Ecto neural progenitor cell (in vitro differentiated cells): ENCODE measurements around the gene SLC39A11.
"Not testable (repeated sequence)": the region's sequence is repeated elsewhere in the genome, so short reads cannot be mapped to it uniquely, and the experiment has no call there.

ENCODE experiments used
- DNase-seq: peaks from one replicate; pipeline ENCODE4 v3.0.0-alpha.2; 2018; ENCODE audit warnings: low spot score

SLC39A11 gene

DNA sequence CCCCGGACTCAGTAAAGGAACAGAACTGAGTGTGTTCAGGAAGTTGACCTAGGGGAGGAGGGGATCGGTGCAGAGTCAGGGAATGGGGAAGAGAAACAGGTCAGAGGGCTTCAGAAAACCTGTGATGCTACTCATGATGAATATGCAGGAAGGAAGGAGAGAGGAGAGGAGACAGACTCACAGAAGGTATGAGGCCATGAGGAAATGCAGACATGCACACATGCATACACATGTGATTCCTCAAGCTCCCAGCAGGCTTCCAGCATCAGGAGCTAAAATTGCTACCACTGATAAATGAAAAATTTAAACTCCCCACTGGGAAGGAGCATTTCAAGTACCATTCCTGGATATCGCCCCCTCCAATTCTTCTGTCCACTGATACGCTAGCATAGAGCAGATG is 262.6 kb downstream of the SLC39A11 start:
- no peak for DNase-seq

DNA sequence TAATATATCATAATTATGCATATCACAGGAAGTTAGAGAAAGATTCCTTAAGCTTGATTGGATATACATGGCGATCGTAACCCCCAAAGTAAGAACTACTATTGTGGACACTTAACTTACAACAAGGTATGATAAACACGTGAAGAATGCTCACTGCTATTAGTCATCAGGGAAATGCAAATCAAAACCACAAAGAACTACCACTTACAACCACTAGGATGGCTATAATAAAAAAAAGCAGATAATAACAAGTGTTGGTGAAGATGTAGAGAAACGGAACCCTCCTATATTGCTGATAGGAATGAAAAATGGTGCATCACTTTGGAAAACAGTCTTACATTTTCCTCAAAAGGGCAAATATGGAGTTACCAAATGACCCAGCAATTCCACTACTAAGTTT is 265.9 kb downstream of the SLC39A11 start:
- no peak for DNase-seq

DNA sequence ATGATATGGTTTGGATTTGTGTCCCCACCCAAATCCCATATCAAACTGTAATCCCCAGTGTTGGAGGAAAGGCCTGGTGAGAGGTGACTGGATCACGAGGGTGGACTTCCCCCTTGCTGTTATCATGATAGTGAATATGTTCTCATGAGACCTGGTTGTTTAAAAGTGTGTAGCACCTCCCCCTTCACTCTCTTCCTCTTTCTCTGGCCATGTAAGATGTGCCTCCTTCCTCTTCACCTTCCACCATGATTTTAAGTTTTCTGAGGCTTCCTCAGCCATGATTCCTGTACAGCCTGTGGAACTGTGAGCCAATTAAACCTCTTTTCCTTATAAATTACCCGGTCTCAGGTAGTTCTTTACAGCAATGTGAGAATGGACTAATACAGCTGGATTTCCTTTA is 266.4 kb downstream of the SLC39A11 start:
- not testable (repeated sequence) for DNase-seq

DNA sequence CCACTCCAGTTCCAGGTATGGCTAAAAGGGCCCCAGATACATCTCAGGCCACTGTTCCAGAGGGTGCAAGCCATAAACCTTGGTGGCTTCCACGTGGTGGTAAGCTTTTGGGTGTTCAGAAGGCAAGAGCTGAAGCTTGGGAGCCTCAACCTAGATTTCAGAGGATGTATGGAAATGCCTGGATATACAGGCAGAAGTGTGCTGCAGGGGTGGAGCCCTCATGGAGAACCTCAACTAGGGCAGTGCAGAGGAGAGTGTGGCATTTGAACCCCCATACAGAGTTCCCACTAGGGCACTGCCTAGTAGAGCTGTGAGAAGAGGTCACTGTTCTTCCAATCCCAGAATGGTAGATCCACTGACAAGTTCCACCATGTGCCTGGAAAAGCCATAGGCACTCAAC is 267.3 kb downstream of the SLC39A11 start:
- no peak for DNase-seq

DNA sequence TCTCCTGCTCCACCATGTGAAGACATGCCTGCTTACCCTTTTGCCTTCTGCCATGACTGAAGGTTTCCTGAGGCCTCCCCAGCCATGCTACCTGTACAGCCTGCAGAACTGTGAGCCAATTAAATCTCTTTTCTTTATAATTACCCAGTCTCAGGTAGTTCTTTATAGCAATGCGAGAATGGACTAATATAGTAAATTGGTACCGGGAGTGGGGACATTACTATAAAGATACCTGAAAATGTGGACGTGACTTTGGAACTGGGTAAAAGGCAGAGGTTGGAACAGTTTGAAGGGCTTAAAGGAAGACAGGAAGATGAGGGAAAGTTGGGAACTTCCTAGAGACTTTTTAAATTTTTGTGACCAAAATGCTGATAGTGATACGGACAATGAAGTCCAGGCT is 268.2 kb downstream of the SLC39A11 start:
- DNase-seq: not testable (repeated sequence)

DNA sequence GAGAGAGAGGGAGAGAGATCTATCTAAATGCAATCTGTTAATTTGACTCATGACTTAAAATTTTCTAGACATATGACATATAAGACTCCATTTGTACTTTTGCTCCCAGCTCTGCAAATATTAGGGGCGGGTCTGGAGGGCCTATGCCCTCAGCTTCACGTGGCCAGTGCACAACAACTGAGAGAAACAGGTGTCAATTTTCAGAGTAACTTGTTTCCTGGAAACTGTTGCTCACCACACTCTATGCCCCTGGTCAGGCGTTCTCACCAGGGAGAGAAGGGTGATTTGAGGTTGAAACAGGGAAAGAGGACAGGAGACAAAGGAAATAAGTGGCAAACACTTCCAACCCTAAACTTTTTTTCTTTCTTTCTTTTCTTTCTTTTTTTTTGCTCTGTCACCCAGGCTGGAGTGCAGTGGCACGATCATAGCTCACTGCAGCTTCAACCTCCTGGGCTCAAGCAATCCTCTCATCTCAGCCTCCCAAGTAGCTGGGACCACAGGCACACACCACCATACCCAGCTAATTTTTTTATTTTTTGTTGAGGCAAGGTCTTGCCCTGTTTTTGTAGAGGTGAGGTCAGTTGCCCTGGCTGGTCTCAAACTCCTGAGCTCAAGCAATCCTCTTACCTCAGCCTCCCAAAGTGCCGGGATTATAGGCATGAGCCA is 270.0 kb downstream of the SLC39A11 start:
- no peak for DNase-seq

DNA sequence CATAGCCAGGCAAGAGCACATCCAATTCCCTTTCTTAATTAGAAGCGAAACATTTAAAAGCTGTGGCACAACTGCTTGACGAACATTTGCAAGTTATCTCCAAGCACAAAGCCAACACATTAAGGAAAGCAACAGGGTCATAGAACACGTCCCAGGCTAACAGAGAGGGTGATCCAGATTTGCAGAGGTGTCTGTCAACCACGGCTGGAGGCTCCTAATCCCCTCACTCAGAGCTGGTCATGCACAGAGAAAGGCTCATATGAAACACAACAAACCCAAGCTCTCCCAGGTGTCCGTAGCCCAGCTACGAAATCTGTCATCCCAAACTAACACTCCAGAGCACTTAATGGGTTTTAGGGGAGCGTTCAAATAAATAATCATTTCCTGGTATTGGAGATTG is 276.1 kb downstream of the SLC39A11 start:
- DNase-seq: no peak

DNA sequence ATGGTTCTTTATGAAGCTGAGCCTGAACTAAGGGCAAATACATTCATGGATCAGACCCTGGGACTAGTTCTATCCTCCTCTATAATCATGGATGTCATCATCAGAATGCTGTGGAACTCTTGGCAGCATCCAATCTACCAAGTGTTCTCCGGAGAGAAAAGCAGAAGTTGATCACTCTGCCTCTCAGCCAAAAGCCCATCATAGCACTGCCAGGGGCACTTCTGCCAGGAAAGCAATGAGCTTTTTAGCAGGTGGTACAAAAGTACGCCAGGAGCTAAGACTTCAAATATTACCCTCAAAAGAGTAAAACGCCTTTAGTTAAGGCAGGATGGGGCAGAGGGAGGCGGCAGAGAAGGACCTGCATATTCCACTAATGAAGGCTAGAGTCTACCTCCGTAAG is 279.0 kb downstream of the SLC39A11 start:
- DNase-seq: no peak

DNA sequence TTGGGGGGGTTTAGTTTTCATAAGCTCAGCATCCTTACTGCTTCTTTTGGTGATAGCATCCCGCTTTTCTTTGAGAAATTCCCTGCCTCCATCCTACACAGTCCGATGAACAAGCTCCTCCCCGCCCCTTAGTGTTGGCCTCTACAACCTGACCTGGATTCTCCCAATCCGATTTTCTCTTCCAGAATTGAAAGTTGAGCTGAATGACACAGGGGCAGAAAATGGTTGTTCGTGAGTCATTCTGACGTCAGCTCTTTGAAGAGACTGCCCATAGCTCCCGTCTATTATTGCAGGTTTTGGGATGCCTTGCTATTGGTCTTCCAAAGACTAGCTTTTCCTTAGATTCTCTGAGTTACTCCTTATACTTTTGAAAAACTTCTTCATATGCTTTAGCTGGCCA is 279.7 kb downstream of the SLC39A11 start:
- no peak for DNase-seq

DNA sequence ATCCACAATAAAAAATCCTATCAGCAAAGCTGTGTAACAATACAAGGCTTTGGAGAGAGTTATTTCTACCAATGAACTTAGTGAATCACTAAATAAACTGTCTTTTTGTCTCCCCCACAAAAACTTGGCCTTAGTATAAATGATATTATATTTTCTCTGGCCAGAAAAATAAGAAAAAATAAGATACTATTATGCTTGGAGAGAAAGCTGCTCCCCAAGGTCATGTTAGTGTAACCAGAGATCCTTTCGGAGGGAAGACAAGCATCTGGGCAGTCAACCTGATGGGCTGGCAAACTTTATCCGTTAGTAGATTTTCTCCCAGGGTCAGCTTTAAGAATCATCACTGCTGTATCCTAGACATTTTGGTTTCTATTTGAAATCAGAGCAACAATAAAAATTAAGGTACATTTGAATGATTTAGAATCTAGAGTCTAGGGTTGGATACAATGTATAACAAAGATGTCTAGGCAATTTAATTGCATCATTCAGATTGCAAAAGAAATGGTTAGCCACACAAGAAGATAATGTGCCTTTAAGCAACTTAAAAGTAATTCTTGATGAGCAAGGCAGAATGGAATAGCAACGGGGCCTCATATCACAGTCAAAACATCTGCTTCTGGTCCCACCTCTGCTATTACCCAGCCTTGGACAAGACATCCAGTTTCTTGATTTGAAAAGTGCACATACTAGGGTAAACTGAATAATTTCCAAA is 280.4 kb downstream of the SLC39A11 start:
- no peak for DNase-seq

DNA sequence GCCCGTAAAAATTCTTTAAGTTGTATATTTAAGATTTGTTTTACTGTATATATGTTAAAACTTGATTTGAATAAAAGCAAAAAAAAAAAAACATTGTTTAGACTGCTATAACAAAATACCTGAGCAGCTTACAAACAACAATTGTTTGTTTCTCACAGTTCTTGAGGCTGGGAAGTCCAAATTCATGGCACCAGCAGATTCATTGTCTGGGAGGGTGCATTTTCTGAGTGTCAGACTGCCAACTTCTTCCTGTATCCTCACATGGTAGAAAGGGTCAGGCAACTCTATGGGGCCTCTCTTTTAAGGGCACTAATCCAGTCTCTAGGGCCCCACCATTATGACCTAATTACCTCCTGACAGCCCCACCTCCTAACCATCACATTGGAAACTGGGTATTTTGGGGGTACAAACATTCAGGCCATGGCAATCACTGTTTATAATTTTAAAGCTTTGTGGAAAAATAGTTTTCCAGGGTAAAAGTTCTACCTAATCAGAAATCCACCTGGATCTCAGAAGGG is 281.4 kb downstream of the SLC39A11 start:
- no peak for DNase-seq

DNA sequence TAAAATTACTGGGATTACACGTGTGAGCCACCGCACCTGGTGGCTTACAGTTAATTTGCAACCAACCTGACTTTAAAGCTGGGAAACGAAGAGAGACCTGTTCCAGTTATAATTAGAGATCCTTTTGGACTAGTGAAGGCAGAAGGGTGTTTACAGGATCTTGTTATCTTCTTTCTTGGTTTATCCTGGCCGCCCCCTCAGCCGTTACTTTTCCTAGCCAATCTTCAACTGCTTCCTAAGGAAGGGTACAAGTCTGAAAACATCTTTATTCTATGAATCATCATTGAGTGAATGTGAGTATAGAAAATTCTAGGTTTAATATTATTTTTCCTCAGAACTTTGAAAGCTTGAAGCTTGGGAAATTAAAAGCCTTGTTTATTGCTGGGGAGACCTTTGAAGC is 286.5 kb downstream of the SLC39A11 start:
- no peak for DNase-seq

DNA sequence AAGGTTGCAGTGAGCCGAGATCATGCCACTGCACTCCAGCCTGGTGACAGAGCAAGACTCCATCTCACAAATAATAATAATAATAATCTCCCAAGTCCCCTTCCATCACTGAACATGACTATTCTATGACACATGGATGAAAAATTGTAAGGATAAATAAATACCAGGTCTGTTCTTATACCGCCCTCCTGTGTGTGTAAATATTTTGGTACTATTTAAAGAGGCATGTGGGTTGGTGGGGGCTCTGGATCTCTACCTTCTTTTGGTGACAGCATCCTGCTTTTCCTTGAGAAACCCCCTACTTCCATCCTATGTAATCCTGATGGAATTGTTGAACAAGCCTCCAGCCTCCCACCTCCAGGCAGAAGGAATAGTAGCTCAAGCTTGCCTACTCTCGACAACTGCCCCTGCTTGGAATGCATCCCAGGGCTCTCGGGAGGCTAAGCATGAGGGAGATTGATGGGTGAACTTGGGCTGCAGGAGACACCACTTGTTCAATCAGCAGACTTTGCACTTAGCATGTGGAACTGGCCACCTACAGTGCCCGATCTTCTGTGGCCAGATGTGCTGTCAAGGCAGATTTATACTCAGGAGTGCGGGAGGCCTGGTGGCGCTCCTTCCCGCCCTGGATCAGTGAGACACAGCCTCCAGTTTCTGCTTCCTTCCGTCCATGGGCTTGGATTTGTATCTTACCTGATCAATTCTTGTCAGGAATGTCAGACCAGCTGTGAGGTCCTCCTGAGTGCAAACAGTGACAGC is 287.4 kb downstream of the SLC39A11 start:
- DNase-seq: no peak

DNA sequence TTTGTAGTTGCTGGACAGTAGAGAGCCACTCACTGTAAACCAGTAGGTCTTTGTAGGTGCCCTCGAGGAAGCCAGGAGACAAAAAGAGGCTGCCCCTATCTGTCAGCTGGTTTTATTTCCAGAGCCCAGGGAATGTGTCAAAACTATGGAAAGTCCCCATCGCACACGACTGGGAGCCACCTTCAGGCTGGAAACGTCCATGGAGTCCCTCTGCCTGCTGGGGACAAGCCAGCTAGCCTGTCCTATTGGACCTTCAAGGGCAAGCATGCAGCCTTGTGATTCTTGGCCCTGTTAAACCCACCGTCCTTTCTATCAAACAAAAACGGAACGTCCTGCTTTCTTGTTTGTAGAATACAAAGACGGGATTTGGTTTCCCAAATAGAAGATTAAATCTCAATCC is 289.8 kb downstream of the SLC39A11 start:
- no peak for DNase-seq

DNA sequence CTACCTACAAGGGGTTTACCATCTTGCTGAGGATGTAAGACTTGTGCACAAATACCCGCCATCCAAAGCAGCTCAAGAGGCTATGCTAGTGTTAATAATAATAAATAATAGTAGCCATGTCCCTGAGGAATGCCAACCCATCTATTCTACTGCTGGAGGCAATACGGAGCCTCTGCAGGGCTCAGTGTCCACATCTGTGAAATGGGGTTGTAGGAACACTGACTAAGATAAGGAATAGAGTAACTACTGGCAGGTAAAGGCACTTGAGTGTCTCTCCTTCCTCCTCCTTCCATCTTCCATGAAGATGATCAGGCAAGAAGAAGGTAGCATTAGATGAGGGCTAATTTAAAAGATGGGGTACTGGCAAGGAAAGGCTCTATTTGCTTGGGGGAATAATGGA is 295.3 kb downstream of the SLC39A11 start:
- DNase-seq: no peak

DNA sequence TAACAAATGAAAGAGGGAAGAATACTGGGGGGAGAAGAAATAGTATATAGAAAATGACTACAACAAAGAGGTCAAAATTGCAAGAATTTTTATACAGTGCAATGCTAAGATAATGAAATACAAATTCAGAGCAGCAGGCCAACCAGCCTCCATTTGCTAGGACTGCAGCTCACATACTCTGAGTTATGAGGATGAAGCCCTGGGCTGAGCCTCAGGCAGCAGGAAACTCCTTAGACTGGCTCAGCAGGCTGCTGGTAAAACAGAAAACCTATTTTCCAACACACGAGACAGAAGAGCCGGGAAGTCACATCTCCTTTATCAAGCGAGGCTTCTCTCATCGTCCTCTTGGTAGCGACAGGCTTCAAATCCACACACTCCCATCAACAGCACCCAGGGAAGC is 296.5 kb downstream of the SLC39A11 start:
- no peak for DNase-seq

DNA sequence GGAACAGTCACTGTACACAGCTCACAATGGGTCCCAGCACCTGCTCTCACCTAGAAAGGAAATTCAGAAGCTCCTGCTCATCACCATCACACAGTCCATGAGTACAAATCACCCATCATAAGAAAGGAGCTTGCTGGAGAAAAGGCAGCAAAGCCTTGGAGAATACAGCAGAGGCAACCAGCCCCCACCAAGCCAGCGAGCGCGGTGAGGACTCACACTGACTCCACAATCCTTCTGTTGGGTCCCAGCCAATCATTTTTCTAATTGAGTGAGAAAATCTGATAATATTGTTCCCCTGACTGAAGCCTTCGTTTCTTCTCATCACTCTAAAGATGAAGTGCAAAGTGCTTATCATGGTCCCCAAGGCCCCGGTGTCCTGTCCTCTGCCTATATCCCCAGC is 298.3 kb downstream of the SLC39A11 start:
- no peak for DNase-seq

DNA sequence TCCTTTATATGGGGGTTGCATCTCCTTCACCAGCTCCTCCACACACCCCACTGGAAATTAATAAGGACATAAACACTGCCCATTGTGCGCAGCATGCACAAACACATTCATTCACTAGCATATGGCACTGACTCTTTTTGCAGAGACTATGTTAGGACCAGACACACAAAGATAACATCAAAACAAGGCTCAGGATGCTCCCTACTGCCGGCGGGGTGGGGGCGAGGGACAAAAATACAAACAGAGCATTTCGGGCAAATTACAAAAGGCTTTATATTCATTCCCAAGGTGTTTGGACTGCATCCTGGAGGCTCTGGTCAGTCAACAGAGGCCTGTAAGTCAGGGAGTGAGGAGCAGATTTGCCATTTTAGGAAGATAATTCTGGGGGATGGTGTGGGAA is 299.7 kb downstream of the SLC39A11 start:
- DNase-seq: no peak

DNA sequence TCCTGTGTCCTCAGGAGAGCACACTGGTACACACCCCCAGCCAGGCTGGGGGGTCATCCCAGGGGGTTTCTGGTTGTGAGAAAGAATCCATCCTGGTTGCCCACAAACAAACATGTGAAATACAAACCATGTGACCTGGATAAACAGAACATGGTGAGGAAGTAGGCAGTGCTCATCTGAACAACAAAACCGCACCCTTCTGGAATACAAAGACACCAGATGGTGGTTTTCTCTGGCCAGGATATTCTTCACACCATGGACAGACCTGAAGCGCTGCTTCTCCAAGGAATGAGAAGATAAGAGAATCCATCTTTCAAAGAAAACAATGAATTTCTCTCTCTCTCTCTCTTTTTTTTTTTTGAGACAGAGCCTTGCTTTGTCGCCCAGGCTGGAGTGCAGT is 302.3 kb downstream of the SLC39A11 start:
- DNase-seq: no peak

DNA sequence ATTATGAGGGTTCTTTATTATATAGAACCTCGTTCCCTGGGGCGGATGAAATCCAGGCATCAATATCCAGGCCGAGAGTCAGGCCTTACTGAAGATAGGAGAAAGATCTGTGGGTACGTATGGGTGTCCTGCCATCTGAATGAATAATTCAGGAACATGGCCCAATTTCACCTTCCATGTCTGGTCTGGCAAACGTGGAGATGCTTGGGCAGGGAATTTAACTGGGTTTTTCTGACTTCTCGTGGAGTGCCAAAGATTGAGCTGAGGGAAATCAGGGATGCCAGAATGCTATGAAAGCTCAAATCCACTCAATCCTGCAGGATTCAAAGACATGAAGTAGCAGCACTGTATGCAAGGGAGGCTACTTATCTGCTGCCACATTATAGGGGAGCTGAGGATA is 302.8 kb downstream of the SLC39A11 start:
- DNase-seq: no peak

DNA sequence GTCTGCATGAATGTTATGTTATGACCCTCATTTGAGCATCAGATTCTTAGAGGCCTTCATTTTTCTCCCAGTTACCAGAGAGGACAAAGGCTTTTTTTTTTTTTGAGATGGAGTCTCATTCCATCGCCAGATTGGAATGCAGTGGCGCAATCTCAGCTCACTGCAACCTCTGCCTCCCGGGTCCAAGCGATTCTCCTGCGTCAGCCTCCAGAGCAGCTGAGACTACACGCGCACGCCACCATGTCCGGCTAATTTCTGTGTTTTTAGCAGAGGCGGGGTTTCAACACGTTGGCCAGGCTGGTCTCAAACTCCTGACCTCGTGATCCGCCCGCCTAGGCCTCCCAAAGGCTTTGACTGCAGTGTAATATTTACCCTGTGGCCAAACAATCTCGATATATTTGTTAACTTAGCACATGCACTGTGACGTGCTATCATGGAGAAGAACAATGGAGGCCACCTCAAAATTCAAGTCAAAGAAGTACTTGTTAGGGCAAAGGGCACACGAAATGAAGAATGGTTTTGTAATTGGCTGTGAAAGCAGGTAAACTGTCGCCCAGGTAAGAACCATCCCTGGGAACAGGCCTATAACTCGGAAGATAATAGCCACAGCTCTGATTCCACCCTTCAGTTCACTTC is 303.4 kb downstream of the SLC39A11 start:
- DNase-seq: no peak

DNA sequence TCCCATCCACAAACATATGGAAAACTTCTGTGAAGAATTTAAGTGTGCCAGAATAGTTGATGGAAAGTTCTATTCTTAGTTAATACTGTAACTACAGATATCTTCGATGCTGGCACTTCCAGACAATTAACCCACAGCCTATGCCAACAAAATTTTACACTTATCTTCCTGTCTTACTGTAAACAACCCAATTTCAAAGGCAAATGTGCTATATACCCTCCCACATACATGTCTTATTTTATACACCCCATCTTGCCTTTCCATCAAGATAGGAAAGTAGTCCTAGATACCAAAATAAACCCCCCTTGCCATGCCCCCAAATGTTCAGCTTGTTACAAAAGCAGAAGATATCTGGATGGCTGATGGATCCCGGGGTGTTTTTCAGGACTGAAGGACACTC is 306.3 kb downstream of the SLC39A11 start:
- no peak for DNase-seq
